HepG2 (cell line): Measurements from ENCODE around the gene ZFP28. TPM values are rescaled to one million over a fixed set of nuclear protein-coding genes. Genes with fewer than 3 reads are reported as not detected.

Experiments
- ATAC-seq: fragments of 200-7000 bp; cut with Tn5 transposase; 3 replicates; pipeline ENCODE4 v1.9.1; 2020; ENCODE audit warnings: mild to moderate bottlenecking, moderate library complexity
- BruUV-seq: library from RNA; stranded (reverse); fragments of 400-500 nt; replicated peaks from 2 replicates; lab custom pipeline; 2021; lab: Mats Ljungman, UMichigan
- CTCF ChIA-PET: fragments of 300-600 bp; formaldehyde crosslinking; extraction: SDS; loops from one replicate; lab custom pipeline; 2021; ENCODE audit warnings: low total read pairs, inconsistent platforms, low intra/inter-chr PET ratio; lab: Yijun Ruan, JAX
- POLR2A ChIA-PET: fragments of 350-600 bp; sonication (Branson Sonifier 250); formaldehyde crosslinking; loops from one replicate; lab custom pipeline; 2020; ENCODE audit warnings: antibody characterized with exemption, inconsistent platforms; lab: Yijun Ruan, JAX
- DNase-seq: peaks from one replicate; pipeline ENCODE4 v3.0.0-alpha.2; 2015; ENCODE audit warnings: low spot score
- FAIRE-seq: peaks from 3 replicates; lab custom pipeline; 2011; peaks lifted over from hg19 to GRCh38; lab: Jason Lieb, UNC
- H2AFZ ChIP-seq: one replicate; pipeline ENCODE4 v1.6.1; 2011; ENCODE audit warnings: low read length, inconsistent platforms
- H3K27ac ChIP-seq: fragments of 300-600 bp; 3 replicates; pipeline ENCODE4 v1.8.0; 2011; ENCODE audit warnings: mixed run types, mild to moderate bottlenecking, mixed read lengths, low read length, inconsistent platforms; ENCODE audit not compliant: insufficient read depth; ENCODE audit errors: extremely low read length
- H3K27me3 ChIP-seq, 2 experiments: fragments of 200-600 bp in 1 of 2; 2 replicates in 1 of 2; 3 replicates in 1 of 2; pipeline versions ENCODE4 v1.6.0 to v1.8.0; 2011; ENCODE audit warnings: low read length in 2 of 2, mild to moderate bottlenecking in 2 of 2, moderate library complexity in 2 of 2, inconsistent platforms in 1 of 2; ENCODE audit not compliant: insufficient read depth in 2 of 2, control insufficient read depth in 1 of 2
- H3K36me3 ChIP-seq, 2 experiments: fragments of 200-600 bp in 1 of 2; replicated peaks in 1 of 2; 2 replicates in 1 of 2; 3 replicates in 1 of 2; pipeline versions ENCODE4 v1.5.1 to v1.8.0; 2011; ENCODE audit warnings: low read length in 2 of 2, inconsistent platforms in 1 of 2; ENCODE audit not compliant: insufficient read depth in 2 of 2, control insufficient read depth in 1 of 2
- H3K4me1 ChIP-seq: 2 replicates; pipeline ENCODE4 v1.5.1; 2012; ENCODE audit warnings: low read length, inconsistent platforms; ENCODE audit not compliant: insufficient read depth
- H3K4me2 ChIP-seq: 2 replicates; pipeline ENCODE4 v1.6.0; 2011; ENCODE audit warnings: low read depth, low read length, inconsistent platforms
- H3K4me3 ChIP-seq, 3 experiments: fragments of 200-600 bp in 1 of 3; sonication (generic), shearing (Covaris generic) in 1 of 3; replicated peaks in 1 of 3; 2 replicates each; pipeline ENCODE4 v1.5.1; 2011 to 2016; ENCODE audit warnings: low read length in 3 of 3, inconsistent platforms in 2 of 3, low read depth in 2 of 3, mild to moderate bottlenecking in 2 of 3, control low read depth in 1 of 3, mixed read lengths in 1 of 3; ENCODE audit not compliant: insufficient read depth in 1 of 3
- H3K79me2 ChIP-seq: one replicate; pipeline ENCODE4 v1.6.1; 2011; ENCODE audit warnings: low read length, inconsistent platforms; ENCODE audit not compliant: insufficient read depth
- H3K9ac ChIP-seq: 2 replicates; pipeline ENCODE4 v1.6.0; 2011; ENCODE audit warnings: mild to moderate bottlenecking, low read depth, low read length, inconsistent platforms; ENCODE audit not compliant: insufficient read depth
- H3K9me3 ChIP-seq: 2 replicates; pipeline ENCODE4 v1.5.1; 2012; ENCODE audit warnings: mild to moderate bottlenecking, low read length
- H4K20me1 ChIP-seq: 2 replicates; pipeline ENCODE4 v1.6.0; 2011; ENCODE audit warnings: inconsistent platforms, mild to moderate bottlenecking, low read length, moderate library complexity; ENCODE audit not compliant: insufficient read depth
- EEA1 ChIP-seq: sonication (generic); formaldehyde crosslinking; IDR thresholded peaks from 2 replicates; pipeline ENCODE4 v1.5.1; 2020; ENCODE audit warnings: mild to moderate bottlenecking, missing genetic modification reagents, borderline replicate concordance
- FOSL1 ChIP-seq: sonication (generic); formaldehyde crosslinking; IDR thresholded peaks from 2 replicates; pipeline ENCODE4 v1.9.0; 2021; ENCODE audit warnings: missing genetic modification reagents, borderline replicate concordance
- GATAD1 ChIP-seq: IDR thresholded peaks from 2 replicates; pipeline ENCODE4 v1.6.1; 2016; ENCODE audit warnings: missing genetic modification reagents, missing compliant biosample characterization
- REXO4 ChIP-seq: sonication (generic); formaldehyde crosslinking; IDR thresholded peaks from 2 replicates; pipeline ENCODE4 v1.8.0; 2022; ENCODE audit warnings: missing genetic modification reagents, mild to moderate bottlenecking, borderline replicate concordance
- TOPORS ChIP-seq: sonication (generic); formaldehyde crosslinking; IDR thresholded peaks from 2 replicates; pipeline ENCODE4 v1.8.0; 2023; ENCODE audit warnings: mild to moderate bottlenecking, missing genetic modification reagents
- ZNF780A ChIP-seq: sonication (generic); formaldehyde crosslinking; IDR thresholded peaks from 2 replicates; pipeline ENCODE4 v1.8.0; 2022; ENCODE audit warnings: mild to moderate bottlenecking, missing genetic modification reagents, moderate library complexity
- WGBS: methylation state at CpG from one replicate; pipeline ENCODE4 v1.1.6; 2017; ENCODE audit warnings: low lambda C conversion rate; 5-methylcytosine and 5-hydroxymethylcytosine counted together
- in situ Hi-C: cut with HindIII; loops from 2 replicates; pipeline ENCODE4 v1.10.0; 2017; ENCODE audit warnings: low pct_unique_long_range_greater_than_20kb; ENCODE audit not compliant: extremely low pct_ligation_motif_present
- intact Hi-C: fragments of 100-400 bp; cut with micrococcal nuclease; formaldehyde crosslinking; loops from one replicate; pipeline ENCODE4 v1.10.0; 2022; ENCODE audit not compliant: unreplicated experiment
- polyA plus RNA-seq, 8 experiments: library from polyadenylated mRNA; depleted of rRNA in 3 of 8; stranded (reverse) in 7 of 8; unstranded in 1 of 8; fragments of >200 nt; fragmentation: Illumina TruSeq in 4 of 8; extraction: Trizol in 4 of 8; gene quantifications; 2 replicates each; pipeline versions ENCODE4 v1.2.1 to v1.2.3, GENCODE V29; 2011 to 2016; ENCODE audit warnings: low read depth in 4 of 8, missing spikeins in 1 of 8, mixed read lengths in 1 of 8; ENCODE audit not compliant: insufficient read depth in 1 of 8
- total RNA-seq, 5 experiments: library from RNA; depleted of rRNA; stranded (reverse); fragments of >200 nt; fragmentation: Illumina TruSeq; extraction: Trizol; gene quantifications; 2 replicates each; pipeline ENCODE4 v1.2.3, GENCODE V29; 2016; ENCODE audit warnings: low read depth in 1 of 5
- TF ChIP-seq, protein P1 (sequence below): sonication (generic); formaldehyde crosslinking; IDR thresholded peaks from 2 replicates; pipeline ENCODE4 v1.8.0; 2022; ENCODE audit warnings: missing genetic modification reagents, mild to moderate bottlenecking, borderline replicate concordance
- TF ChIP-seq, protein P2 (sequence below): IDR thresholded peaks from 2 replicates; pipeline ENCODE4 v1.6.1; 2012; ENCODE audit warnings: low read depth, low read length, improper control_type of control experiment
- TF ChIP-seq, protein P3 (sequence below): sonication (generic); formaldehyde crosslinking; IDR thresholded peaks from 2 replicates; pipeline ENCODE4 v1.9.0; 2021; ENCODE audit warnings: mild to moderate bottlenecking, missing genetic modification reagents
- TF ChIP-seq, protein P4 (sequence below): sonication (generic); formaldehyde crosslinking; IDR thresholded peaks from 2 replicates; pipeline ENCODE4 v1.5.0; 2020; ENCODE audit warnings: mild to moderate bottlenecking, missing genetic modification reagents, borderline replicate concordance

Gene ZFP28
- total and polyA plus RNA-seq, 2 of the 13 experiments (the other 11 are each of a cell fraction or from before 2014, with no cell fraction given) = not detected

DNA sequence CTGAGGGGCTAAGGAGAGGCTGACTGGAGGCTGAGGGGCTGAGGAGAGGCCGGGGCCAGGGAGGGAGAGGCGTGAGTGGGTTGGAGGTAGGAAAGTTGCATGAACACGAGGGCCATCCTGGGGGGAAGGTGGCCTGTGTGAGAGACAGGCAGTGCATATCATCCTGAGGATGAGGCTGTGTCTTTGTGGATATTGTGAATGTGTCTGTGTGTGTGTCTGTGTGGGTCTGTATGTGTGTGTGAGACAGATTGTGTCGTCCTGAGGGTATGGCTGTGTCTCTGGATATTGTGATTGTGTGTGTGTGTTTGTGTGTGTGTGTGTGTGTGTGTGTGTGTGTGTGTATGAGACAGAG lies 56.8 kb downstream of the ZFP28 start (continued):
- 0 out of 2 replicates have a peak, but pooled peaks have one; percentile 5 for TF ChIP-seq ZNF780A (CRISPR knock-in tag)

DNA sequence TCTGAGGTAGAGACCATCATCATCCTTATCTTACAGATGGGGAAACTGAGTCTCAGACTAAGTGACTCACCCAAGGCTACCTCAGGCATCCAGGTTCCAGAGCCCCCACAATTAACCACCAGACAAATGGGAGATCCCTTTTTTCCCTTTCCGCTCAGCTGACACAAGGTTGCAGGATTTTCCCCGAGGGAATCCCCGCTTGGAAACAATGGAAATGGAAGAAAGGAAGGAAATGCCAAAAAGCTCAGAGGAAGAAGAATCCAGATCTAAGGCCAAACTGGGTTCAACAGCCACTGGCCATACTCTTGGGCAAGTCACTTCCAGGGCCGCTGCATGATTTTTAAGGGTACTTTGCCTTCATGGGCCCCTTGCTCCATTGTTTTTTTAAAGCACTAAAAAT lies 57.9 kb downstream of the ZFP28 start:
- Histone ChIP-seq H2AFZ (no peak overlapping the region), H3K9me3 (peaks cover 16% of the 10 kb centered on the region; the same call in 1 of the 2 replicates), H3K79me2 (peaks cover 9% of the 10 kb centered on the region), H3K27me3 (no peaks in the 10 kb centered on the region; a peak in 1 of 5 replicates), H3K4me2 (0 out of 2 replicates have a peak overlapping the region, but pooled peaks have one; percentile 97), H3K36me3 (peaks cover 0 to 2% of the 10 kb centered on the region in 2 experiments; a peak in 2 of 5 replicates), H3K9ac (peak overlapping the region; percentile 85; the same call in 1 of the 2 replicates), H3K4me1 (peaks cover 17% of the 10 kb centered on the region), H3K27ac (no peak overlapping the region), H3K4me3 (no peak overlapping the region), H4K20me1 (no peaks in the 10 kb centered on the region)
- WGBS = 70% methylated on average over 4 of the region's 4 CpGs
- FAIRE-seq = no peak
- in situ Hi-C loops = no loop called here
- no peak for DNase-seq
- intact Hi-C loops = no loop called here
- BruUV-seq = no TSS peak
- CTCF ChIA-PET = no interaction called here
- POLR2A ChIA-PET = no interaction called here
- ATAC-seq = no peak
- TF ChIP-seq, protein P1, sequence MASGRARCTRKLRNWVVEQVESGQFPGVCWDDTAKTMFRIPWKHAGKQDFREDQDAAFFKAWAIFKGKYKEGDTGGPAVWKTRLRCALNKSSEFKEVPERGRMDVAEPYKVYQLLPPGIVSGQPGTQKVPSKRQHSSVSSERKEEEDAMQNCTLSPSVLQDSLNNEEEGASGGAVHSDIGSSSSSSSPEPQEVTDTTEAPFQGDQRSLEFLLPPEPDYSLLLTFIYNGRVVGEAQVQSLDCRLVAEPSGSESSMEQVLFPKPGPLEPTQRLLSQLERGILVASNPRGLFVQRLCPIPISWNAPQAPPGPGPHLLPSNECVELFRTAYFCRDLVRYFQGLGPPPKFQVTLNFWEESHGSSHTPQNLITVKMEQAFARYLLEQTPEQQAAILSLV (CRISPR knock-in tag) = no peak
- no peak for TF ChIP-seq EEA1 (CRISPR knock-in tag)
- TF ChIP-seq FOSL1 = no peak
- TF ChIP-seq, protein P2, sequence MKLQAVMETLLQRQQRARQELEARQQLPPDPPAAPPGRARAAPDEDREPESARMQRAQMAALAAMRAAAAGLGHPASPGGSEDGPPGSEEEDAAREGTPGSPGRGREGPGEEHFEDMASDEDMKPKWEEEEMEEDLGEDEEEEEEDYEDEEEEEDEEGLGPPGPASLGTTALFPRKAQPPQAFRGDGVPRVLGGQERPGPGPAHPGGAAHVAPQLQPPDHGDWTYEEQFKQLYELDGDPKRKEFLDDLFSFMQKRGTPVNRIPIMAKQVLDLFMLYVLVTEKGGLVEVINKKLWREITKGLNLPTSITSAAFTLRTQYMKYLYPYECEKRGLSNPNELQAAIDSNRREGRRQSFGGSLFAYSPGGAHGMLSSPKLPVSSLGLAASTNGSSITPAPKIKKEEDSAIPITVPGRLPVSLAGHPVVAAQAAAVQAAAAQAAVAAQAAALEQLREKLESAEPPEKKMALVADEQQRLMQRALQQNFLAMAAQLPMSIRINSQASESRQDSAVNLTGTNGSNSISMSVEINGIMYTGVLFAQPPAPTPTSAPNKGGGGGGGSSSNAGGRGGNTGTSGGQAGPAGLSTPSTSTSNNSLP = no peak
- TF ChIP-seq TOPORS (CRISPR knock-in tag) = no peak
- TF ChIP-seq REXO4 (CRISPR knock-in tag) = no peak
- TF ChIP-seq GATAD1 (CRISPR knock-in tag) = no peak
- TF ChIP-seq, protein P3, sequence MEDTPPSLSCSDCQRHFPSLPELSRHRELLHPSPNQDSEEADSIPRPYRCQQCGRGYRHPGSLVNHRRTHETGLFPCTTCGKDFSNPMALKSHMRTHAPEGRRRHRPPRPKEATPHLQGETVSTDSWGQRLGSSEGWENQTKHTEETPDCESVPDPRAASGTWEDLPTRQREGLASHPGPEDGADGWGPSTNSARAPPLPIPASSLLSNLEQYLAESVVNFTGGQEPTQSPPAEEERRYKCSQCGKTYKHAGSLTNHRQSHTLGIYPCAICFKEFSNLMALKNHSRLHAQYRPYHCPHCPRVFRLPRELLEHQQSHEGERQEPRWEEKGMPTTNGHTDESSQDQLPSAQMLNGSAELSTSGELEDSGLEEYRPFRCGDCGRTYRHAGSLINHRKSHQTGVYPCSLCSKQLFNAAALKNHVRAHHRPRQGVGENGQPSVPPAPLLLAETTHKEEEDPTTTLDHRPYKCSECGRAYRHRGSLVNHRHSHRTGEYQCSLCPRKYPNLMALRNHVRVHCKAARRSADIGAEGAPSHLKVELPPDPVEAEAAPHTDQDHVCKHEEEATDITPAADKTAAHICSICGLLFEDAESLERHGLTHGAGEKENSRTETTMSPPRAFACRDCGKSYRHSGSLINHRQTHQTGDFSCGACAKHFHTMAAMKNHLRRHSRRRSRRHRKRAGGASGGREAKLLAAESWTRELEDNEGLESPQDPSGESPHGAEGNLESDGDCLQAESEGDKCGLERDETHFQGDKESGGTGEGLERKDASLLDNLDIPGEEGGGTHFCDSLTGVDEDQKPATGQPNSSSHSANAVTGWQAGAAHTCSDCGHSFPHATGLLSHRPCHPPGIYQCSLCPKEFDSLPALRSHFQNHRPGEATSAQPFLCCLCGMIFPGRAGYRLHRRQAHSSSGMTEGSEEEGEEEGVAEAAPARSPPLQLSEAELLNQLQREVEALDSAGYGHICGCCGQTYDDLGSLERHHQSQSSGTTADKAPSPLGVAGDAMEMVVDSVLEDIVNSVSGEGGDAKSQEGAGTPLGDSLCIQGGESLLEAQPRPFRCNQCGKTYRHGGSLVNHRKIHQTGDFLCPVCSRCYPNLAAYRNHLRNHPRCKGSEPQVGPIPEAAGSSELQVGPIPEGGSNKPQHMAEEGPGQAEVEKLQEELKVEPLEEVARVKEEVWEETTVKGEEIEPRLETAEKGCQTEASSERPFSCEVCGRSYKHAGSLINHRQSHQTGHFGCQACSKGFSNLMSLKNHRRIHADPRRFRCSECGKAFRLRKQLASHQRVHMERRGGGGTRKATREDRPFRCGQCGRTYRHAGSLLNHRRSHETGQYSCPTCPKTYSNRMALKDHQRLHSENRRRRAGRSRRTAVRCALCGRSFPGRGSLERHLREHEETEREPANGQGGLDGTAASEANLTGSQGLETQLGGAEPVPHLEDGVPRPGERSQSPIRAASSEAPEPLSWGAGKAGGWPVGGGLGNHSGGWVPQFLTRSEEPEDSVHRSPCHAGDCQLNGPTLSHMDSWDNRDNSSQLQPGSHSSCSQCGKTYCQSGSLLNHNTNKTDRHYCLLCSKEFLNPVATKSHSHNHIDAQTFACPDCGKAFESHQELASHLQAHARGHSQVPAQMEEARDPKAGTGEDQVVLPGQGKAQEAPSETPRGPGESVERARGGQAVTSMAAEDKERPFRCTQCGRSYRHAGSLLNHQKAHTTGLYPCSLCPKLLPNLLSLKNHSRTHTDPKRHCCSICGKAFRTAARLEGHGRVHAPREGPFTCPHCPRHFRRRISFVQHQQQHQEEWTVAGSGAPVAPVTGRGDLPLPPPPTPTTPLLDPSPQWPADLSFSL (CRISPR knock-in tag) = no peak
- TF ChIP-seq, protein P4, sequence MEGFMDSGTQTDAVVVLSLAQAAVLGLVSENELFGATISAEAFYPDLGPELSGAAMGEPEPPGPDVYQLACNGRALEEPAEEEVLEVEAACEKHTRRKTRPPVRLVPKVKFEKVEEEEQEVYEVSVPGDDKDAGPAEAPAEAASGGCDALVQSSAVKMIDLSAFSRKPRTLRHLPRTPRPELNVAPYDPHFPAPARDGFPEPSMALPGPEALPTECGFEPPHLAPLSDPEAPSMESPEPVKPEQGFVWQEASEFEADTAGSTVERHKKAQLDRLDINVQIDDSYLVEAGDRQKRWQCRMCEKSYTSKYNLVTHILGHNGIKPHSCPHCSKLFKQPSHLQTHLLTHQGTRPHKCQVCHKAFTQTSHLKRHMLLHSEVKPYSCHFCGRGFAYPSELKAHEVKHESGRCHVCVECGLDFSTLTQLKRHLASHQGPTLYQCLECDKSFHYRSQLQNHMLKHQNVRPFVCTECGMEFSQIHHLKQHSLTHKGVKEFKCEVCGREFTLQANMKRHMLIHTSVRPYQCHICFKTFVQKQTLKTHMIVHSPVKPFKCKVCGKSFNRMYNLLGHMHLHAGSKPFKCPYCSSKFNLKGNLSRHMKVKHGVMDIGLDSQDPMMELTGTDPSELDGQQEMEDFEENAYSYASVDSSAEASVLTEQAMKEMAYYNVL (CRISPR knock-in tag) = no peak
